ENCODE measurements around the gene HJV. TPM values are rescaled to one million over a fixed set of nuclear protein-coding genes. Genes with fewer than 3 reads are reported as not detected.
"Not testable (repeated sequence)": the region's sequence is repeated elsewhere in the genome, so short reads cannot be mapped to it uniquely, and the experiment has no call there.

The HJV gene
- total and polyA plus RNA-seq, 3 experiments from 2014 or later = not detected

- peak in 1 of 5 donors; percentile 28 for DNase-seq
- ChIA-PET POLR2A (interaction anchor here (0.7 to 1.4 kb wide), 3 partner anchors 13 to 141 kb away, joined by 4 to 6 read pairs (median 5); partner anchors contain the start of genes ANKRD34A and POLR3GL), CTCF (interaction anchor here (0.7 to 4.6 kb wide), 11 partner anchors 11 to 188 kb away, joined by 3 to 16 read pairs (median 5); partner anchors contain the start of genes HJV and NUDT17)
- Mint-ChIP-seq H3K9me3 (peaks cover 0 to 13% (median 5%) of the 10 kb centered on the region in 5 donors), H3K36me3 (peaks cover 0 to 14% (median 2%) of the 10 kb centered on the region in 3 donors), H3K27ac (peak overlapping the region in 4 of 8 donors; percentile 8 to 91 (median 14)), H3K4me1 (peaks cover 25 to 34% (median 26%) of the 10 kb centered on the region in 3 donors), H3K27me3 (peaks cover 10 to 25% of the 10 kb centered on the region in 2 donors), H3K4me3 (peak overlapping the region in 1 of 7 donors; percentile 85)
- Histone ChIP-seq H3K27me3 (ENCODE audit: insufficient read depth, low read length, poor library complexity, severe bottlenecking) (no peaks in the 10 kb centered on the region), H3K36me3 (ENCODE audit: insufficient read depth, low read length) (no peaks in the 10 kb centered on the region), H3K4me3 (ENCODE audit: low read length) (no peak overlapping the region), H3K27ac (ENCODE audit: low read depth, low read length) (no peak overlapping the region), H3K4me1 (ENCODE audit: insufficient read depth, low read length) (peaks cover 4% of the 10 kb centered on the region), H3K9me3 (ENCODE audit: low read length) (no peaks in the 10 kb centered on the region)
Measured at GRCh38 chr1:146032631-146033219, 11.2 kb upstream of the HJV start.

- Mint-ChIP-seq H3K36me3 (peaks cover 0 to 3% (median 2%) of the 10 kb centered on the region in 3 donors), H3K9me3 (peaks cover 0 to 4% (median 3%) of the 10 kb centered on the region in 5 donors), H3K4me3 (no peak overlapping the region), H3K4me1 (peaks cover 13 to 22% (median 14%) of the 10 kb centered on the region in 3 donors), H3K27me3 (peaks cover 12 to 18% of the 10 kb centered on the region in 2 donors), H3K27ac (no peak overlapping the region)
- Histone ChIP-seq H3K27ac (ENCODE audit: low read depth, low read length) (no peak overlapping the region), H3K27me3 (ENCODE audit: insufficient read depth, low read length, poor library complexity, severe bottlenecking) (no peaks in the 10 kb centered on the region), H3K4me3 (ENCODE audit: low read length) (no peak overlapping the region), H3K36me3 (ENCODE audit: insufficient read depth, low read length) (no peaks in the 10 kb centered on the region), H3K4me1 (ENCODE audit: insufficient read depth, low read length) (peaks cover 4% of the 10 kb centered on the region), H3K9me3 (ENCODE audit: low read length) (no peaks in the 10 kb centered on the region)
- ChIA-PET CTCF (interaction anchor here (1.2 to 4.6 kb wide), 8 partner anchors 11 to 186 kb away, joined by 3 to 16 read pairs (median 6); partner anchors contain the start of gene NUDT17), POLR2A (no interaction called here)
- DNase-seq = no peak
Measured at GRCh38 chr1:146031476-146031875, 9.9 kb upstream of the HJV start.

- POLR2A ChIA-PET = interaction anchor here (0.7 kb wide), 1 partner anchor 16 kb away, joined by 4 read pairs; no protein-coding TSS in a partner anchor
- Histone ChIP-seq H3K27ac (ENCODE audit: low read depth, low read length) (no peak overlapping the region), H3K4me3 (ENCODE audit: low read length) (no peak overlapping the region), H3K9me3 (ENCODE audit: low read length) (no peaks in the 10 kb centered on the region), H3K27me3 (ENCODE audit: insufficient read depth, low read length, poor library complexity, severe bottlenecking) (no peaks in the 10 kb centered on the region), H3K4me1 (ENCODE audit: insufficient read depth, low read length) (no peaks in the 10 kb centered on the region), H3K36me3 (ENCODE audit: insufficient read depth, low read length) (no peaks in the 10 kb centered on the region)
- DNase-seq = no peak
- no peaks in the 10 kb centered on the region for H3K9me3 Mint-ChIP-seq
- H3K36me3 Mint-ChIP-seq = no peaks in the 10 kb centered on the region
- peaks cover 12 to 29% of the 10 kb centered on the region in 2 donors for H3K27me3 Mint-ChIP-seq
- CTCF ChIA-PET = no interaction called here
- no peak overlapping the region for H3K4me3 Mint-ChIP-seq
- no peak overlapping the region for H3K27ac Mint-ChIP-seq
- H3K4me1 Mint-ChIP-seq = peaks cover 3 to 5% (median 5%) of the 10 kb centered on the region in 3 donors
Measured at GRCh38 chr1:146029117-146029516, 7.6 kb upstream of the HJV start.

GRCh38 chr1:146026650-146027049, 5.1 kb upstream of the HJV start:
- H3K27ac Mint-ChIP-seq; H3K27me3 ChIP-seq (ENCODE audit: insufficient read depth, low read length, poor library complexity, severe bottlenecking); H3K9me3 Mint-ChIP-seq; H3K4me1 ChIP-seq (ENCODE audit: insufficient read depth, low read length); H3K4me3 ChIP-seq (ENCODE audit: low read length); H3K36me3 ChIP-seq (ENCODE audit: insufficient read depth, low read length); H3K9me3 ChIP-seq (ENCODE audit: low read length); H3K36me3 Mint-ChIP-seq; H3K4me1 Mint-ChIP-seq; H3K27ac ChIP-seq (ENCODE audit: low read depth, low read length); DNase-seq: not testable (repeated sequence)
- Mint-ChIP-seq H3K27me3 (peaks cover 12 to 48% of the 10 kb centered on the region in 2 donors), H3K4me3 (peak overlapping the region in 1 of 7 donors; percentile 27)
- ChIA-PET CTCF (interaction anchor here (0.8 kb wide), 1 partner anchor 9 kb away, joined by 3 read pairs; no protein-coding TSS in a partner anchor), POLR2A (interaction anchor here (0.7 to 1.2 kb wide), 2 partner anchors 10 to 39 kb away, joined by 11 to 21 read pairs; no protein-coding TSS in a partner anchor)

GRCh38 chr1:146025787-146026495, 4.4 kb upstream of the HJV start:
- not testable (repeated sequence) for DNase-seq; H3K36me3 Mint-ChIP-seq; H3K27ac ChIP-seq (ENCODE audit: low read depth, low read length); H3K9me3 ChIP-seq (ENCODE audit: low read length); H3K9me3 Mint-ChIP-seq; H3K4me3 ChIP-seq (ENCODE audit: low read length); H3K4me1 Mint-ChIP-seq; H3K4me1 ChIP-seq (ENCODE audit: insufficient read depth, low read length); H3K27ac Mint-ChIP-seq; H3K27me3 ChIP-seq (ENCODE audit: insufficient read depth, low read length, poor library complexity, severe bottlenecking); H3K4me3 Mint-ChIP-seq; H3K36me3 ChIP-seq (ENCODE audit: insufficient read depth, low read length)
- H3K27me3 Mint-ChIP-seq = peaks cover 15 to 56% of the 10 kb centered on the region in 2 donors
- POLR2A ChIA-PET = interaction anchor here (1.2 kb wide), 1 partner anchor 11 kb away, joined by 21 read pairs; no protein-coding TSS in a partner anchor
- CTCF ChIA-PET = interaction anchor here (0.8 to 1.2 kb wide), 2 partner anchors 8 to 46 kb away, joined by 3 read pairs; no protein-coding TSS in a partner anchor

GRCh38 chr1:146022403-146023127, 1.0 kb upstream of the HJV start:
- POLR2A ChIA-PET = no interaction called here

GRCh38 chr1:146021050-146021445, 487 bp downstream of the HJV start:
- peak overlapping the region in 1 of 8 donors; percentile 8 for H3K27ac Mint-ChIP-seq
- peaks cover 31% of the 10 kb centered on the region for H3K27me3 ChIP-seq (ENCODE audit: insufficient read depth, low read length, poor library complexity, severe bottlenecking)

More at GRCh38 chr1:146022403-146023127, 1.0 kb upstream of the HJV start:
- Histone ChIP-seq H3K4me3 (ENCODE audit: low read length) (no peak overlapping the region), H3K9me3 (ENCODE audit: low read length) (no peaks in the 10 kb centered on the region), H3K36me3 (ENCODE audit: insufficient read depth, low read length) (no peaks in the 10 kb centered on the region), H3K4me1 (ENCODE audit: insufficient read depth, low read length) (peaks cover 8% of the 10 kb centered on the region), H3K27ac (ENCODE audit: low read depth, low read length) (no peak overlapping the region), H3K27me3 (ENCODE audit: insufficient read depth, low read length, poor library complexity, severe bottlenecking) (peaks cover 31% of the 10 kb centered on the region)
- H3K36me3 Mint-ChIP-seq = peaks cover 0 to 4% (median 0%) of the 10 kb centered on the region in 3 donors
- H3K4me3 Mint-ChIP-seq = no peak overlapping the region
- no peak for DNase-seq
- no peak overlapping the region for H3K27ac Mint-ChIP-seq
- no peaks in the 10 kb centered on the region for H3K9me3 Mint-ChIP-seq
- CTCF ChIA-PET = interaction anchor here (1.1 to 1.7 kb wide), 3 partner anchors 10 to 177 kb away, joined by 3 read pairs; partner anchors contain the start of gene NUDT17
- peaks cover 8 to 14% (median 9%) of the 10 kb centered on the region in 3 donors for H3K4me1 Mint-ChIP-seq
- H3K27me3 Mint-ChIP-seq = peaks cover 27 to 80% of the 10 kb centered on the region in 2 donors

More at GRCh38 chr1:146021050-146021445, 487 bp downstream of the HJV start:
- H3K4me3 Mint-ChIP-seq = no peak overlapping the region
- POLR2A ChIA-PET = no interaction called here
- peaks cover 0 to 4% (median 0%) of the 10 kb centered on the region in 3 donors for H3K36me3 Mint-ChIP-seq
- H3K4me3 ChIP-seq (ENCODE audit: low read length) = no peak overlapping the region
- peaks cover 8 to 14% (median 9%) of the 10 kb centered on the region in 3 donors for H3K4me1 Mint-ChIP-seq
- peak overlapping the region; percentile 50 for H3K27ac ChIP-seq (ENCODE audit: low read depth, low read length)
- H3K9me3 Mint-ChIP-seq = no peaks in the 10 kb centered on the region
- H3K27me3 Mint-ChIP-seq = peaks cover 23 to 82% of the 10 kb centered on the region in 2 donors
- no peaks in the 10 kb centered on the region for H3K9me3 ChIP-seq (ENCODE audit: low read length)
- CTCF ChIA-PET = interaction anchor here (0.7 to 1.7 kb wide), 6 partner anchors 17 to 175 kb away, joined by 3 to 5 read pairs (median 3); partner anchors contain the start of gene NUDT17
- H3K4me1 ChIP-seq (ENCODE audit: insufficient read depth, low read length) = peaks cover 8% of the 10 kb centered on the region
- H3K36me3 ChIP-seq (ENCODE audit: insufficient read depth, low read length) = no peaks in the 10 kb centered on the region
- DNase-seq = no peak
